GM21360 (cell line): ENCODE measurements around the gene ATXN7L1.
"Not testable (repeated sequence)": the region's sequence is repeated elsewhere in the genome, so short reads cannot be mapped to it uniquely, and the experiment has no call there.

Experiments used
- ATAC-seq: cut with Tn5 transposase; IDR thresholded peaks from one replicate; pipeline ENCODE4 v1.9.1; 2021; ENCODE audit warnings: mild to moderate bottlenecking, moderate library complexity; ENCODE audit not compliant: unreplicated experiment

ATXN7L1 gene

DNA sequence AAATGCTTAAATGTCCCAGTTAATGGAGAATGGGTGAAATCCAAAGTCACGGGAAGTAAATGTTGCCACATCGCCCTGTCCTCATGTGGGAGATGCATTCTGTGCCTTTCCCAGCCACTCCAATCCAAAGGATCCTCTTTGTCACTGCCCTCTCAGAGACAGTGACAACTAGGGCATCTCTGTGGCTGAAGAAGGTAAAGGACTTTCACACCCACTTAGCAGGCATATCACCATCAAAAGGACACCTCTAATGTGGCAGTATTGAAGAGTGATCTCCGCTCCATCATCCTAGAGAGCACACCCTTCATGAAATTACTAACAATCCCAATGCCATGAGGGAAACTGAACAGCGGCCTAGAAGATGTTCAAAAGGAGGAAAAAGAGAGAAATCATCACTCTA, 13.6 kb downstream of the ATXN7L1 start:
- no peak for ATAC-seq

- no peak for ATAC-seq
Measured at GRCh38 chr7:105862276-105862675, 14.1 kb downstream of the ATXN7L1 start.

- no peak for ATAC-seq
Measured at GRCh38 chr7:105861224-105861623, 15.2 kb downstream of the ATXN7L1 start.

GRCh38 chr7:105860793-105861192, 15.6 kb downstream of the ATXN7L1 start:
- no peak for ATAC-seq

DNA sequence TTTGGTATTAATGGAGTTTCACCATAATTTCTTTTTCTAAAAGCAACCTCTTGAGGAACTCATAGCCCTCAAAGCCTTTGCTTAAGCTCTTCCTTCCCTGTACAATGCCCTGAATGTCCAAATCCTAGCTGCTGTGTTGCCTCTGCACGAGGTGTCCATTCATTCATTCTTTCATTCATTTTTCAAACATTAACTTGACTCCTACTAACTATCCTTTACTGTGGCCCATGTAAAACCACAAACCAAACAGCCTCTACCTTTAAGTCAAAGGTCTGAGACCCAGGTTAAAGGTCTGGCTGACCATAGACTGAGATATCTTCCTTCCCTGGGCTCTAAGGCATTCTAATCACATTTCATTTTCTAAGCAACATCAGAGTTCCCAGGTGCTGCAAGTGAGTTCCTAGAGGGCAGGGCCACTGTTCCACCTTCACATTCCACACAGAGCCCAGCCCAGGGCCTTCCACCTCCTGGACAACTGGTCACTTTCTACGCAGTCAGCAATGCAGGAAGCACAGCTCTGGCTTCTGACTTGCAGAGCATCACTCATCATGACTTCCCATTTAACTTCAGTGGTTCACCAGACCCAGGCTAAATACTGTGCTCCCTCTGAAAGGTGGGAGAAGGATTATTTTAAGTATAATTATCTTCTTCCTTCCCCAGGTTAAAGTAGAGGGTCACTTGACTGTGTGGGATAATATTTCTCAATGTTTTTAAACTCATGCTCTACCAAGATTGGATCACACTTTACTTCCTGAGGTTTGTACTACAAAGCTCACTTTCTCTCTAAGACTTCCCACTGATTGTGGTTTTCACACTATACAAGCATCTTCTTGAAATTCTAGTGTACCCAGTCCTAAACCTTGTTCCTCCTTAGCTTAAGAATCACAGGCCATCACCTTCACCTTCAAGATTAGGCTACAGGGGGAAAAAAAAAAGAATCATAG, 19.1 kb downstream of the ATXN7L1 start:
- ATAC-seq: no peak

DNA sequence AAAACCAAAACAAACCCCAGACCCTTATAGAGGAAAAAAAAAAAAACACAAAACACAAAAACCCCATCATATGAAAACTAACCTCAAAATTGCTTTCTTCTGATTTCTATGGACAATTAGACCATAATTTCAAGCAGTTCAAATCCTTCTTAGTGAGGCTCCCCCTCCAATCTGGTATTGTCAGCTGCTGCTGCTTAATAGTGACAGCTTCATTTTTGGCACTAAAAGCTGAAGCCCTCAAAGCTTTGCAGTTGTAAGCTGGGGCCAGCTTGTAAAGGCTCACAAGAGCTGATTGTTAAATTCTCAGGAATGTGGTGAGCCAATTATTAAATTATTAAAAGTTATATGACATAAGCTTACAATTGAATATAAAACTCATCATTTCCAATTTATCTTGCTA, 21.9 kb downstream of the ATXN7L1 start:
- no peak for ATAC-seq

- ATAC-seq: no peak
Measured at GRCh38 chr7:105853931-105854419, 22.4 kb downstream of the ATXN7L1 start.

DNA sequence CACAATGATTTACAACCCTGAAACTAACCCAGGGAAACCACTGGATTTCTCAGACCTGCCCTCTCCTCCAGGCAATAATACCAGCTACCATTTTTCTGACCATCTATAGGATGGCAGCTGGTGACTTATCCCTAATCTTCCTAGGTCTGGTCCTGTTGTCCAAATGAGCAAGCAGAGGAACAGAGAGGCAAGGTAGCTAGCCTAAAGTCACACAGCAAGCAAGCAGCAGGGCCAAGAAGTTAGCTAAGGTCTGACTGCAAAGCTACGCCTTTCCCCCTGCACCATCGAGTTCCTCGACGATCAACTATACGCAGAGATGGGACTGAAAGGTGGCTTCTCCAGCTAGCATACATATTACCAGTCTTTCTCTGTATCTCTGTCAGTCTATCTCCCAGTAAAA, 25.3 kb downstream of the ATXN7L1 start:
- no peak for ATAC-seq

GRCh38 chr7:105849122-105849855, 27.1 kb downstream of the ATXN7L1 start:
- no peak for ATAC-seq

DNA sequence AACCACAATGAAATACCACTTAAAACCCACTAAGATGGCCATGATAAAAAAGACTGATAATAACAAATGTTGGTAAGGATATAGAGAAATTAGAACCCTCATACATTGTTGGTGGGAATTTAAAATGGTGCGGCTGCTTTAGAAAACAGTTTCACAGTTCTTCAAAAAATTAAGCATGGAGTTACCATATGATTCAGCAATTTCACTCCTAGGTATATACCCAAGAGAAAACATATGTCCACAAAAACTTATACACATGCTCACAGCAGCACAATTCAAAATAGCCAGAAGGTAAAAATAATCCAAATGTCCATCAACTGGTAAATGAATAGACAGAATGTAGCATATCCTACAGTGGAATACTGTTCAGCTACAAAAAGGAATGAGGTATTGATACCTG, 30.0 kb downstream of the ATXN7L1 start:
- ATAC-seq: no peak

DNA sequence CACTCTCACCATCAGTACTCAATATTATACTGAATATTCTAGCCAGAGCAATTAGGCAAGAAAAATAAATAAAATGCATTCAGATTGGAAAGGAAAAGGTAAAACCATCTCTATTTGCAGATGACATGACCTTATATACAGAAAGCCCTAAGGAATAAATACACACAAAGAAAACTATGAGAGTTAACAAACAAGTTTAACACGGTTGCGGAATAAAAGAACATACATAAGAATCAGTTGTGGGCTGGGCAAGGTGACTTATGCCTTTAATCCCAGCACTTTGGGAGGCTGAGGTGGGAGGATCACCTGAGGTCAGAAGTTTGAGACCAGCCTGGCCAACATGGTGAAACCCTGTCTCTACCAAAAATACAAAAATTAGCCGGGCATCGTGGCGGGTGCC, 31.7 kb downstream of the ATXN7L1 start:
- not testable (repeated sequence) for ATAC-seq

DNA sequence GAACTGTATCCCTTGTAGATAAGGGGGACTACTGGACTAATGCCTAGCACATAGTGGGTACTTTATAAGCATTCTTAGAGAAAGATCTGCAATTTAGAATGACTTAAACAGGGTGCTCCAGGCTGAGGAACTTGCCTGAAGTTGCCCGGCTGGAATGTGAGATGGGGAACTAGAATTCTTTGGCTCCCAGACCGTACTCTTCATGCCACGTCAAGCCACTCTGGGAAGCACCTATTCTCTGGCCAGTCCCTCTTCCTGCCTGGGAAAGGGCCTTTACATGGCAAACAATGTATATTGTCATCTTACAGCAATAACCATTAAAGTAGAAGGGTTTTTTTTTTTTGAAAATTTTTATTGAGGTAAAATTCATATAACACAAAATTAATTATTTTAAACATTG, 34.5 kb downstream of the ATXN7L1 start:
- no peak for ATAC-seq

DNA sequence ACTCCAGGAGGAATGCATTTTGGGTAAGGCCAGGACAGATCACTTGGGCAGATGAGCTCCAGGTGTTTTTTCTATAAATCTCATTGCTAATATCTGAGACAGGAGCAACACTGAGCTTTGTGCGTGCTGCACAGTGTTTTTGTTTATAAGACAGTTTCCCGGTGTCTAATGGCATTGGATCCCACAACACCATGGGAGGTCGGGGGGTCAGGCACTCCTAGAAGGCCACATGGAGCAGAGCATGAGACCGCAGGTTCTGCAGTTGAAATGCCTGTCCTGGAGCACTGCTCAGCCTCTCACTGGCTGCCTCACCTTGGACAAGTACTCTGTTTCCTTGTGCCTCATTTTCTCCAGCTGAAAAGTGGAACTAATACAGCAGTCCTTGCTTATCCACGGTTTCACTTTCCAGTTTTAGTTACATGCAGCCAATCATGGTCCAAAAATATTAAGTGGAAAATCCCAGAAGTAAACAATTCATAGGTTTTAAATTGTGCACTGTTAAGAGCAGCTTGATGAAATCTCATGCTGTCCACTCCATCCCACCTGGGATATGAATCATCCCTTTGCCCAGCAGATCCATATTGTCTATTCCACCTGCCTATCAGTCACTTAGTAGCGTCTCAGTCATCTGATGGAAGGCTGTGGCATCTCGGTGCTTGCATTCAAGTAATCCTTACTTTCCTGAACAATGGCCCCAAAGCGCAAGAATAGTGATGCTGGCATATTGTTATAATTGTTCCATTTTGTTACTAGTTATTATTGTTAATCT, 35.2 kb downstream of the ATXN7L1 start:
- no peak for ATAC-seq

DNA sequence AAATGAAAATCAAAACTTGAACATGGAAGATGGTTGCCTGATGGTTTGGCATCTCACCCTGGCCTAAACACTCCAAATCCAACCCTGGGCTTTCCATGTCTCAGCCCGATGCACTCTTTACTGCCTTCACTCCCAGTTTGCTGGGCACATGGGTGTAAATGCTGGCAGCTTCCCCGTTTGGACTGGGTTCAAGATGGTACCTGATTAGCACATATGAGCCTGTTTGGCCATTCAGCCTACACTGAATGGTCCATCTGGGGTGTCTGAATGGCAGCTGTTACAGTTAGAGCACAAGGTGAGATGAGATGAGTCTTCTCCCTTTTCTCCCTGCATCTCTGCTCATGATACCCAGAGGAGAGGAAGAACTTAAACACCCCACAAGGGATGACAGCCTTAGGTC, 37.1 kb downstream of the ATXN7L1 start:
- no peak for ATAC-seq

DNA sequence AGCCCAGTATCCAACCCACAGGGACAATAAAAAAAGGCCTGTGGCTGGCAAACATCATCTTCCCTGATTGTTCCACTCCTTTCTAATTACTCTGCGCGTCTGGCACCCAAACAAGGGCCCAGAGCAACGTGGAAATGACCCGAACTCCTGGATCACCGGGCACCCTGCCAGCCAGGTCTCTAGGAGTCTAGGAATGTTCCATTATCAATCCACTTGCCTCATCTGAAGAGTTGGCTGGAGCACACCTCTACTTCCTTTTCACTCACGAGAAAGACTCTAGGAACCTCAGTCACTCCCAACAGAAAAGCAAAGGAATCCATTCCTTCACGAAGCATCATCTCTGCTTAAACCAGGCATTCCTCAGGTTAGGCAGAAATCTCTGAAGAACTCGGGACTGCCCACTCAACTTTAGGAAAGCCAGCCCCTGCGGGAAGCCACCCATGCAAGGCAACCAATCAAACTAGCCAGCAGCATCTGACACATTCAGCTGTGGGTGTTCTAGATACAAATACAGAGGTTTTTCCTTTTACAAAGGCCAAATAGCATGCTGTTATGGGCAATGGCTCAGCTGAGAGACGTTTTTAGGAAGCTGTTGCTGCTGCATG, 37.7 kb downstream of the ATXN7L1 start:
- no peak for ATAC-seq

- ATAC-seq: no peak
Measured at GRCh38 chr7:105837765-105838626, 38.4 kb downstream of the ATXN7L1 start.

DNA sequence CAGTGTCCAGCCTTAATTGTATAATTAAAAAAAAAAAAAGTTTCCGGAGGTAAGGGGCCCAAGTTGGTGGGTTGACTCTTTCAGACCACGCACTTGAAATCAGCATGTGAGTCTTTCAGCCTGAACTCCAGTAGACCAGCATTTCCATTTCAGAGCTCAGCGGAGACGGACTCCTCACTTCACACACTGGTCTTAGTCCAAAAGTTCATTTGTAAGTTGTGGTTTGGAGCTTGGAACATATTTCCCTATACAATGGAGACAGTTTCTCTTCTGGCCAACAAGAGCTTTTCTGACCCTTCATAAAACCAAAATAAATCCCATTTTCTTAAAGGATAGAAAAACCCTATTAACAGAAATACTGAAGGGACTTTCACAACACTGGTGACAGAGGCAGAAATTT, 41.0 kb downstream of the ATXN7L1 start:
- ATAC-seq: no peak

DNA sequence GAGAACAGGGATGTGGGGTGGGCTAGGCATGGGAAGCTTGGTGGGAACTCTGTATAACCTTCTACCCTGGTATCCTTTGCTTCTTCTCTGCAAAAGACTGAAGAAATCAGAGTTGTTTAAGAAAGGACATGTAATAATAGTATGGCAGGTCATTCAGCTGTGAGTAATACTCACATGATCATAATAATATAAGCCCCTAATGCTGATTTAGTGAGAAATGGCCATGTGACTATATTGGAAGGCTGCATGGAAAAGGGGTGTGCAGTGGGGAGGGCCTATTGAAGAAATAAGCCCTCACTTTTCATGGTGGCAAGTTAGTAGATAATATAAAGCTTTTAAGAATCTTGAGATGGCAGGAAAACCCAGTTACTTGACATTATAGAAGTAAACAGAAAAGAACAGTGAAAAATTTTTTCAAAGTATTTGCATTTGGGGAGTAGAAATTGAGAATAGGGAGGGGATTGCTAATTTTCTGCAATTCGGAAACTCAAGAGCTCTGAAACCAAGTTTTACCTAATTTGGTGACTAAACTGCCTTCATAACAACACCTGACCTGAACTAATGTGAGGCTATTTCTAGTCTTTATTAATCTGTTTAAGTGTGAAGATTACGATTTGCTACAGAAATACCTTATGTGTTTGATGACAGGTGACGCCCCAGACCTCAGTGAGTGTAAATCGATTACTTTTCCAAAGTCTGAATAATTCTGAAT, 44.4 kb downstream of the ATXN7L1 start:
- no peak for ATAC-seq

DNA sequence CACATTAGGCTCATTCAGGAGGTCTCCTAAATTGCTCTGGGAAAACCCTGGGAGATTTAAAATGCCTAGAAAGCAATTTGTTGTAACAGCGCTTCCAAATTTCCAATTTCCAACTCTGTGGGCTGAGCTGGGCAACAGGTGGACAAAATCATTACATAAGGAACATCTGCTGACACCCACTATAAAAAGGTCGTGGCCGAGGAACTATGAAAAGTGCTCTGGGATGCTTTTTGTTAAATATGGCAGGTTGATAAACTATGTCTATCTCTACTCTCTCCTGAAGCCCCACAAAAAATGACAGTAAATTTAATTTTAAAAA, 45.1 kb downstream of the ATXN7L1 start:
- no peak for ATAC-seq
